DND-41 (cell line): ENCODE results near the gene WNT5A.

Experiments
- ATAC-seq: fragments of 200-7000 bp; cut with Tn5 transposase; 3 replicates; pipeline ENCODE4 v1.9.1; 2021; ENCODE audit warnings: low read depth; ENCODE audit not compliant: insufficient read depth
- DNase-seq: peaks from one replicate; pipeline ENCODE4 v3.0.0-alpha.2; 2020
- H2AFZ ChIP-seq: 2 replicates; pipeline ENCODE4 v1.6.0; 2012; ENCODE audit warnings: low read depth, low read length
- H3K27ac ChIP-seq: 2 replicates; pipeline ENCODE4 v1.5.1; 2012; ENCODE audit warnings: low read length, inconsistent platforms
- H3K27me3 ChIP-seq: fragments of 200-600 bp; sonication (generic); 2 replicates; pipeline ENCODE4 v1.6.0; 2012; ENCODE audit warnings: low read length, mild to moderate bottlenecking, inconsistent platforms; ENCODE audit not compliant: insufficient read depth, poor library complexity
- H3K36me3 ChIP-seq: 2 replicates; pipeline ENCODE4 v1.5.1; 2012; ENCODE audit warnings: low read length, inconsistent platforms; ENCODE audit not compliant: insufficient read depth
- H3K4me1 ChIP-seq: 2 replicates; pipeline ENCODE4 v1.5.1; 2012; ENCODE audit warnings: mild to moderate bottlenecking, low read length; ENCODE audit not compliant: insufficient read depth
- H3K4me2 ChIP-seq: 2 replicates; pipeline ENCODE4 v1.6.0; 2012; ENCODE audit warnings: mild to moderate bottlenecking, moderate library complexity, low read length, inconsistent platforms; ENCODE audit not compliant: insufficient read depth
- H3K4me3 ChIP-seq, 2 experiments: fragments of 200-600 bp in 1 of 2; shearing (Covaris generic) in 1 of 2; 2 replicates each; pipeline ENCODE4 v1.5.1; 2012 to 2016; ENCODE audit warnings: inconsistent platforms in 2 of 2, low read length in 2 of 2, mild to moderate bottlenecking in 2 of 2, low read depth in 1 of 2, moderate library complexity in 1 of 2
- H3K79me2 ChIP-seq: 2 replicates; pipeline ENCODE4 v1.6.0; 2012; ENCODE audit warnings: low read length, inconsistent platforms; ENCODE audit not compliant: insufficient read depth
- H3K9ac ChIP-seq: 2 replicates; pipeline ENCODE4 v1.6.0; 2012; ENCODE audit warnings: low read depth, mild to moderate bottlenecking, inconsistent platforms, low read length, moderate library complexity
- H3K9me3 ChIP-seq: 2 replicates; pipeline ENCODE4 v1.5.1; 2012; ENCODE audit warnings: low read length, moderate library complexity, mild to moderate bottlenecking, inconsistent platforms; ENCODE audit not compliant: insufficient read depth, severe bottlenecking
- H4K20me1 ChIP-seq: 2 replicates; pipeline ENCODE4 v1.6.0; 2012; ENCODE audit warnings: low read length; ENCODE audit not compliant: insufficient read depth
- EZH2 ChIP-seq: IDR thresholded peaks from 3 replicates; pipeline ENCODE4 v1.6.1; 2012; ENCODE audit warnings: borderline replicate concordance, low read depth, mild to moderate bottlenecking, moderate library complexity, low read length, inconsistent platforms; ENCODE audit not compliant: severe bottlenecking
- TF ChIP-seq, protein P1 (sequence below): IDR thresholded peaks from 2 replicates; pipeline ENCODE4 v1.5.1; 2012; ENCODE audit warnings: borderline replicate concordance, low read length, moderate library complexity, mild to moderate bottlenecking; ENCODE audit not compliant: poor library complexity, severe bottlenecking; ENCODE audit errors: extremely low read depth

The WNT5A gene

DNA sequence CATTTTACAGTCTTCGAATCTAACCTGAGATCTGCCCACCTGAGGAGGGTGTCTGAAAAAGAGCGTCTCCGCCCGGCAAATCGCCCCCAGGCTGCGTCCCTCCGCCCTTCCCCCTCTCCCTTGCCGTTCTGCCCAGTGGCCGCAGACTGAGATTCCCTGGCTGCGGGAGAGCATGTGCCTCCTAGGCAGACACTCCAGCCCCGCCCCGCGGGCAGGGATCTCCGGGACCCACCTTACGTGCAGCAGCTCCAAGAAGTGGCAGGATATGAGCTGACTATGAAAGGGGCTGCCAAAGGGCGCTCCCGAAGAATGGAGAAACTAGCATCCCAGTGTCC is 2.7 kb upstream of the WNT5A start:
- no peaks in the 10 kb centered on the region for H3K9me3 ChIP-seq
- no peak overlapping the region for H3K4me2 ChIP-seq
- H3K9ac ChIP-seq = no peak overlapping the region
- H3K27me3 ChIP-seq = no peaks in the 10 kb centered on the region
- no peak overlapping the region for H3K27ac ChIP-seq
- no peaks in the 10 kb centered on the region for H3K4me1 ChIP-seq
- no peak for ATAC-seq
- no peak overlapping the region for H2AFZ ChIP-seq
- DNase-seq = no peak
- H3K36me3 ChIP-seq = no peaks in the 10 kb centered on the region
- H4K20me1 ChIP-seq = no peaks in the 10 kb centered on the region
- no peaks in the 10 kb centered on the region for H3K79me2 ChIP-seq
- no peak for TF ChIP-seq EZH2
- TF ChIP-seq, protein P1, sequence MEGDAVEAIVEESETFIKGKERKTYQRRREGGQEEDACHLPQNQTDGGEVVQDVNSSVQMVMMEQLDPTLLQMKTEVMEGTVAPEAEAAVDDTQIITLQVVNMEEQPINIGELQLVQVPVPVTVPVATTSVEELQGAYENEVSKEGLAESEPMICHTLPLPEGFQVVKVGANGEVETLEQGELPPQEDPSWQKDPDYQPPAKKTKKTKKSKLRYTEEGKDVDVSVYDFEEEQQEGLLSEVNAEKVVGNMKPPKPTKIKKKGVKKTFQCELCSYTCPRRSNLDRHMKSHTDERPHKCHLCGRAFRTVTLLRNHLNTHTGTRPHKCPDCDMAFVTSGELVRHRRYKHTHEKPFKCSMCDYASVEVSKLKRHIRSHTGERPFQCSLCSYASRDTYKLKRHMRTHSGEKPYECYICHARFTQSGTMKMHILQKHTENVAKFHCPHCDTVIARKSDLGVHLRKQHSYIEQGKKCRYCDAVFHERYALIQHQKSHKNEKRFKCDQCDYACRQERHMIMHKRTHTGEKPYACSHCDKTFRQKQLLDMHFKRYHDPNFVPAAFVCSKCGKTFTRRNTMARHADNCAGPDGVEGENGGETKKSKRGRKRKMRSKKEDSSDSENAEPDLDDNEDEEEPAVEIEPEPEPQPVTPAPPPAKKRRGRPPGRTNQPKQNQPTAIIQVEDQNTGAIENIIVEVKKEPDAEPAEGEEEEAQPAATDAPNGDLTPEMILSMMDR = no peak
- H3K4me3 ChIP-seq = no peak overlapping the region

DNA sequence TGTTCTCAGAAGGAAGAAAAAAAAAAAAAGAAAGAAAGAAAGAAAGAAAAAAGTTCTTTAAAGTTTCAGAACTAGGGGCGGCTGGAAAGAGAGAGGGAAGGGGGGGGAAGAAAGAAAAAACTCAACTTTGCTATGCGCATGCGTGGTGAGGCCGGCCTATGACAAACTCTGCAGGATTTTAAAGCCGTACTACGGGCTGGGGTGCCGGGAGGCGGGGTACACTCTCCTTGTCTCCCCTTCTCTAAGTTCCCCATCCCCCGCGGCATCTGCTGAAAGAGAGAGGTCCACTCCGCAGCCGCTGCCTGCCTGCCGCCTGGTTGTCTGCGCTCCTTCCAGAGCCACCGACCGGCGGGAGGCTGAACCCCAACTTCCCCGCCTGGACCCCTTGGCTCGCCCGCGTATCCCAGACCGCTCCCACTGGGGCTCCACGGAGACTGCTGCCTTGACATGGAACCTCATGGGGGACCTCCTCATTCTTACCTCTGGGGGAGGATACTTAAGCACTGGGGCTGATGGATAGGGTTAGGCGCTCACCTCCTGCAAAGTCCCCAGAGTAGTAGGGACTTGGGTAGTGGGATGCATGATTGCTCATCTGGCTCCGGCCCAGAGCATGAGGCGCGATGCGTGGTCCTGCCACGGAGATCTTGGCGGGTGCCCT is 1.4 kb upstream of the WNT5A start:
- H3K27ac ChIP-seq = no peak overlapping the region
- H3K4me2 ChIP-seq = no peak overlapping the region
- H4K20me1 ChIP-seq = no peaks in the 10 kb centered on the region
- H3K4me3 ChIP-seq = no peak overlapping the region
- H3K79me2 ChIP-seq = no peaks in the 10 kb centered on the region
- no peak for DNase-seq
- H3K9me3 ChIP-seq = no peaks in the 10 kb centered on the region
- H2AFZ ChIP-seq = no peak overlapping the region
- TF ChIP-seq, protein P1 = no peak
- no peak for TF ChIP-seq EZH2
- H3K36me3 ChIP-seq = no peaks in the 10 kb centered on the region
- ATAC-seq = no peak
- no peaks in the 10 kb centered on the region for H3K4me1 ChIP-seq
- no peaks in the 10 kb centered on the region for H3K27me3 ChIP-seq
- no peak overlapping the region for H3K9ac ChIP-seq

DNA sequence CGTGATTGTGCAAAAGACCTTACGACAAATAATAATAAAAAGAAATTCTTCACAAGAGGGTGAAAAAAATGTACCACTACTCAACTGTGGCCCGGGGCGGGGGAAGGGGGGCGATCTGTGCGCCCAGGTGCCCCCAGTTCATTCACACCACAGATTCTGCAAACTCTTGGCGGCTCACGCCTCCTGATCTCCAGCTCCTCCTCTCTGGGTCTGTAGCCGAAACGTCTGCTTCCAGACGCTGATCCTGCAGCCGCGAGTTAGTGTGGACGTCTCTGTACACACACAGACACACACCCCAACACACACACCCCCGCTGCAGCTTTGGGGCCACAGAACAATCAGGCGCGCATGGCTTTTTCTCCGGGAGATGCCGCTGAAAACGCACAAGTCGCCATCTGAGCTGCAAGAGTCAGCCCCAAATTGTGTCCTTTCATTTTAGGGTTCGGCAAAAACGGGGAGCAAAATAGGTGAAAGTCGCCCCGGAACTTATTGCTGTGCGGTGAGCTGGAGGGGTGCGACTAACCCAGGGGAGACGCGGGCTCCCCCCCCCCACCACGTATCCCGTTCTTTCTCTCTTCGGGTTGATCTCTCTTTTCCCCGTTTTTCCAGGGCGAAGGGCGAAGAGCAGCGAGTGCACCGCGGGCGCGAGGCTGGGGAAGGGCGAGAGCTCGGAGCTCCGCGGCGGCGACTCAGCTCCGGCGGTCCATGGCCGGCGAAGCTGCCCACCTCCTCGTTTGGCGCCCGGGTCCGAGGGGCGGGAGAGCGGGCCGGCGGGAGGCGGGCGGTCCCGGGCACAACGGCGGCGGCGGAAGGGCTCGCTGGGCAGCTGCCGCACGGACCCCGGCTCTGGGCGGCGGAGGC is 505 bp upstream of the WNT5A start:
- ATAC-seq (no peak), DNase-seq (no peak)
- Histone ChIP-seq H3K79me2 (no peaks in the 10 kb centered on the region), H3K27me3 (no peaks in the 10 kb centered on the region), H3K9me3 (no peaks in the 10 kb centered on the region), H3K36me3 (no peaks in the 10 kb centered on the region), H3K9ac (no peak overlapping the region), H3K27ac (no peak overlapping the region), H4K20me1 (no peaks in the 10 kb centered on the region), H2AFZ (no peak overlapping the region), H3K4me1 (no peaks in the 10 kb centered on the region), H3K4me3 (no peak overlapping the region), H3K4me2 (no peak overlapping the region)
- TF ChIP-seq, protein P1 = no peak
- no peak for TF ChIP-seq EZH2
